ENCODE measurements around the gene WNT2B.

Gene WNT2B

DNA sequence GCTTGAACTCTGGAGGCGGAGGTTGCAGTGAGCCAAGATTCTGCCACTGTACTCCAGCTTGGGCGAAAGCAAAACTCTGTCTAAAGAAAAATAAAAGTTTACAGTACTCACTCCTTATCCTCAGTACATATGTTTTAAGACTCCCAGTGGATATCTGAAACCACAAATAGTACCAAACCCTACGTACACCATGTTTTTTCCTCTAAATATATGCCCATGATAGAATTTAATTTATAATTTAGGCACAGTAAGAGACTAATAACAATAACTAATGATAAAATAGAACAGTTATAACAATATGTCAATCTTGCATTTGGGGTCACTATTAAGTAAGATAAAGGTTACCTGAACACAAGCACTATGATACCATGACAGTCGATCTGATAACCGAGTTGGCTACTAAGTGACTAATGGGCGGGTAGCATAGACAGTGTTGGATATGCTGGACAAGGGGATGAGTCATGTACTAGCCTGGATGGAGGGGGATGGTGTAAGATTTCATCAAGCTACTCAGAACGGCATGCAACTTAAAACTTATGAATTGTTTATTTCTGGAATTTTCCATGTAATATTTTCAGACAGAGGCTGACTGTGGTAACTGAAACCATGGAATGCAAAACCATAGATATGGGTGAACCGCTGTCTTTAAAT is 66.5 kb downstream of the WNT2B start:
- no peak for DNase-seq (ENCODE audit: low spot score)

DNA sequence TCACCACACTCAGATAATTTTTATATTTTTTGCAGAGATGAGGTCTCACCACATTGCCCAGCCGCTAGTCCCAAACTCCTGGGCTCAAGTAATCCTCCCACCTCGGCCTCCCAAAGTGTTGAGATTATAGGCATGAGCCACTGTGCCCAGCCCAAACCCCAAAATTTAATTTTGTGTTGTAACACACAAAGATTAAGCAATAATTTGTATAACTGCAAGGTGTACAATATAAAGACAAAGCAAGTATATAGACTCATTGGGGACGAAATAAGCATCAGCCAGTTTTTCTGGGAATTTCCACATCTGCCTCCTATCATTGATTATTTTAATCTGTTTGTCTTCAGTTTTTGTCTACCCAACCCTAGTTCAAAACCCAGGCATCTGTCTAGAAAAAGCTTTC is 67.5 kb downstream of the WNT2B start:
- no peak for DNase-seq (ENCODE audit: low spot score)

Data from hematopoietic multipotent progenitor cell treated with erythropoietin and hydrocortisone succinate and interleukin-3 and kit ligand, for 17 days (in vitro differentiated cells).